NCI-H1436 treated with DMSO at 0.1 percent for 48 hours (cell line): ENCODE measurements around the gene HLF.
"Not testable (repeated sequence)": the region's sequence is repeated elsewhere in the genome, so short reads cannot be mapped to it uniquely, and the experiment has no call there.

ENCODE experiments used
- DNase-seq: peaks from one replicate; lab custom pipeline; 2025; lab: John Stamatoyannopoulos, UW

Gene HLF

DNA sequence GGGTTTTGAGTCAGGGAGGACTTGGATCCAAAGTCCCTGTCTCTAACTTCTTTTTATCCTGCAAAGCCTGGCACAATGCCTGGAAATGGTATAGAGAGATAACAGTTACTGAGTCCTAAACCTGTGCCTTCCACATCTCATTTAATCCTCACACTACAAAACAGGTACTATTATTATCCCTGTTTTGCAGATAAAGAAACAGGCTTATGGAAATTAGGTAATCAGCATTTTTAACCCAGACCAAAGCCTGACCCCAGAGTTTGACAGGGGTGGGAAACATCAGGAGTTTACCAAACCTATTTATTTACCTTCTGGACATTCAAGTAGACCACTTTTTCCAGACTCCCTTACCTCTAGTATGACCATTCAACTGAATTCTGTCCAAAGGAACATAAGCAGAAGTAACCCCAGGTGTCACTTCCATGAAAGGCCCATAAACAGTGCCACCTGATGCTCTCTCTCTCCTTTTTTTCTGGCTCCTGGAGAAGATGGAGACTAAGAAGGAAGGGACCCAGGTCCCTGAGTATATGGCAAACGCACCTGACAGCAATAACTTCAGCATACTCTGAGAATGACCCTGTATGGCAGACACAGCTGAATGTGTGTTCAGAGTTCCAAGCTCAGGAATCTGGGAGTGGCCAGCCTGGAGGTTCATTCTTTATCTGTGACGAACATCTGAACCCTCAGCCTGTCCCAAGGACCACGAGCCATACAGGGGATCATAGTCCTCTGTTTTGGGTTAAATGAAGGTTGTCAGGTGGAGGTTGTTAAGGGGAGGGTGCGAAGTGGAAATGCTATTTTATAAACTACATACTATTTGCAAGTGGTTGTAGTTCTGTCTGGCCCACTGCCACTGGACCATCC is 62.7 kb downstream of the HLF start:
- no peak for DNase-seq

DNA sequence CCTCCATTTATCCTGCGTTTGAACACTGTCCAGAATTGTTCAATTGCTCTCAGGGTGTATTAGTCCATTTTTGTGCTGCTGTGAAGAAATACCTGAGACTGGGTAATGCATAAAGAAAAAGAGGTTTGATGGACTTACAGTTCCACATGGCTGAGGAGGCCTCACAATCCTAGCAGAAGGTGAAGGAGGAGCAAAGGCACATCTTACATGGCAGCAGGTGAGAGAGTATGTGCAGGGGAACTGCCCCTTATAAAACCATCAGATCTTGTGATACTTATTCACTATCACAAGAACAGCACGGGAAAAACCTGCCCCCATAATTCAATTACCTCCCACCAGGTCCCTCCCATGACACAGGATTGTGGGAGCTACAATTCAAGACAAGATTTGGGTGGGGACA is 63.8 kb downstream of the HLF start:
- not testable (repeated sequence) for DNase-seq

DNA sequence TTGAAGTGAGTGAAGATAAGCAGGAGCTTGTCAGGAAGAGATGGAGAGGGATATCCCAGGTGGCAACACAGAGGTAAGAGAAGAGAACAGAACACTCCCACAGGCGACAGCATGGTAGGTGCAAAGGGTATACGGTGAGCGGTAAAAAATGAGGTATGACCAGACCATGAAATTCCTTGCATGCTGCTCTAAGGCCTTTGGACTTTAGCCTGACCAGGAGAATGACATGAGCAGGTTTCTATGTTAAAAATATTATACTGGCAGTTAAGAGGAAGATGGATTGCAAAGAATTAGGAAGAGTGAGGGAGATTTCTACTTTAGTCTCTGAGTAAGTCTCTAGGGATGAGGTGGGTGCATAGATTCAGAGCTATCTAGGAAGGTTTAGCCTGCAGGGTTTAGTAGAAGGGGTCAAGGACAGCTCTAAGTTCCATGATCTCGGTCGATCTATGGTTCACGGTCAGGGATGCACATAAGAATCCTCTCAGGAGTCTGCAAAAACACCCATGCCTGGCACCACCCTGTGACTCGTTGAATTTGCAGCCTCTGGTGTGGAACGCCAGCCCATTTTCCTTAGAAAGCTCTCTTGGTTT is 65.7 kb downstream of the HLF start:
- no peak for DNase-seq

DNA sequence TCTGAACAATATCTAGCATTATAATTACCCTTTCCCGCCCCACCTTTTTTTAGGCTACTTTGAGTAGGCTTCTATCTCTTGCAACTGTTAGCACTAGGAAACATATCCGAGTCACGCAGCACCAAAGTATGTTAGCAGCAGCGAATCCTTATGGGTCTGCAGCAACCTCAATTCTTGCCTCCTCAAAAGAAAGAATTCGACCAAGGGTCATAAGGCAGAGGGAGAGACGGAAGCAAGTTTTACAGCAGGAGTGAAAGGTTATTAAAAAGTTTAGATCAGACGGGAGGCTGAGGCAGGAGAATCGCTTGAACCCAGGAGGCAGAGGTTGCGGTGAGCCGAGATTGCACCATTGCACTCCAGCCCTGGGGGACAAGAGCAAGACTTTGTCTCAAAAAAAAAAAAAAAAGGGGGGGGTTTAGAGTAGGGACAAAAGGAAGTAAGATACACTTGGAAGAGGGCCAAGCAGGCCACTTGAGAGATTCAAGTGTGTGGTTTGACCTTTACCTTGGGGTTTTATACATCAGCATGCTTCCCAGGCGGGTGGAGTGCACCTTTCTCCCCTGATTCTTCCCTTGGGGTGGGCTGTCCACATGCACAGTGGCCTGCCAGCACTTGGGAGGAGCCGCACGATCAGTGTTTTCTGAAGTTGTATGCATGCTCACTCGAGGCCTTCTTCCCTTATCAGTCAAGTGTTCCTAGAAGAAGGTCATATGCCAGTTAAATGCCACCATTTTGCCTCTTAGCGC is 67.7 kb downstream of the HLF start:
- no peak for DNase-seq

DNA sequence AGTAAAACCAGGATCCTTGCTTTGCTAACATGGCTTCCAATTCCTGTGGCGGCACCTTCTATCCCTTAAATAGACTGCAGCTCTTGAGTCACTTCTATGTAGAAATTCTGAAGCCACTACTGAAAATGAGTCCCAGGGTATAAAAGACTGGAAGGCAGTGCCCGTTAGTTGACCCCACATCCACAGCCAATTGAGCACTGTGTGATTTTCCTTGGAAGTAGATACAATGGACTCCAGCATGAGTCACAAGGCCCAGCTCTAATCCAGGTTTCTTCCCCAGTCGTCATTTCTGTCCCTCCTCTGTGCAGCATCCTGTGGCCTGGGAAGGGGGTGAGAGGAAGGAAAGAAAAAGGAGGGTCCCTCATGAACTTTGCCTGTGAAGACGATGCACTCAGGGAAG is 69.5 kb downstream of the HLF start:
- no peak for DNase-seq

DNA sequence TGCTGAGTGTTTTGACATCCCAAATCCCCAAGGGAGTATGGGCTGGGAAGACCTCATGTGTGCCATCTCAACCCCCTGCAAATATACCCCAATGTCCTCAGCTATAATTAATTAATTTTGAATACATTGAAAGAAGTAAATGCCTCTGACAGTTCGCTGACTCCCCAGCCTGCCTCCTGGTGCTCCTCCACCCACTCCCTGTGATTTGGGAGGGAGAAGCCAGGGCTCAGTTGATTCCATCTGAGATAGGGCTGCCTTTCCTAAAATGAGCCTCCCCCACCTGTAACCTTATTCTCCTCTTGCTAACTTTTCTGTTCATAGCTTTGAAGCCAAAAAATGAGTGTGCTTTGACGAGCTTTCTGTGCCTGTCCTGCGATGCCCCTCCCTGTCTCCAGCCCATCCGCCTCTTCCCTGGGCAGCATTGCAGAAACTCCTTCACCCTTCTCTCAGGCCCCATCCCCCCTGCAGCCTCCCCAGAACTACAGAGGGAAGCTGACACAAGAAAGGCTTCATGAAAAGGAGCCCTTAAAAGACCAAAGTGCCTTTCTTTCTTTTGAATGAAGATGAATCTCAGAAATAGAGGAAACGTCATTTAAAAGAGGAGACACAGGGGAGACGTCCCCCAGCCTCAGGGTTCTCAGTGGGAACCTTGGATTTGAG is 70.3 kb downstream of the HLF start:
- no peak for DNase-seq

DNA sequence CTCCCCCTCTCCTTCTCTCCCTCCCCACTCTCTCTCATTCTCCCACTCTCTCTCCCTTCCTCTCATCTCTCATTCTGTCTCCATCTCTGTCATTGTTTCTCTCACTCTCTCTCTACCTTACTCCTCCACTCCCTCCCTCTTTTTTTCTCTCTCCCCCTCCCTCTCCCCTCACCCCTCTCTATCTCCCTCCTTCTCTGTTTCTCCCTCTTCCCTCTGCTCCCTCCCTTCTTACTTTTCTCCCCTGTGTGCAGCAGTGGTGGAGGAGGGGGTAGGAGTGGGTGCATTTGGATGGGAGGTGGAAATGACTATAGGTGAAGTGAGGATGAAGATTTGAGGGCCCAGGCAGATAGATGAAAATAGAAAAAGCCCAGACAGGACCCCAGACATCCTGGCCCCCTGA is 70.9 kb downstream of the HLF start:
- DNase-seq = no peak

DNA sequence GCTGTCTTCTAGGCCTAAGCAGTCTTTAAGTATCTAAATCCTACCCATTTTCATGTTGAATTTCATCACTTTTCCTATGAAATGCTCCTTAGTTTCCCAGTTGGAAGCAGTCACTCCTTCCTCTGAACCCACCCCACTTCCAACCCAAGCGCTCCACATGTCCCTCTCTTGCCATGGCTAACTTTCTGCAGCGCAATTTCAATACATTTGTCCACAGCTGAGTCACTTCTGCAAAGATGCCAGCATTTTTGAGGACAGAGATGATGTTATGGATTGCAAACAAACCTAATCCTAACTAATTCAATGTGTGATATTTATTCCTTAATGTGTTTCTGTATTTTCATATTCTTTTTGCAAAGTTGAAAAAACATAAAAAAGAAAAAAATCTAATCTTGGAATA is 71.7 kb downstream of the HLF start:
- DNase-seq = no peak

DNA sequence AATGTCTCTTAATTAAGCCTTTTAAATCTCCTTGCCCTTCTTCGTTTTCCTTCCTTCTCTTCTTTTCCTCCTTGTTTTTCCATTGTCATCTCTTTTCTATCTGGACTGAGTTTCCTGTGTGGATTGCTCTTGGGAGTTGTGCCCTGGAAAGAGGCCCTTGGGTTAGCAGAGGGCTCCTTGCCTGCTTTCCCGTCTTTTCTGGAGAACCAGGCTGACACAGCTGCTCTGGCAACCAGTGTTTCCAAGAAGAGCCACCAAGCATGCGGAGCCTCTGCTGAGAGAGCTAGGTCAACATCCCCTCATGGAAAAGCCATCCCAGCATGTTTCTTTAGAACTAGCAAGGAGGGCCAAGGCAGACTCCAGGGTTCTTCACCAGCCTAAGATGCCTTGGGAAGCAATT is 75.4 kb downstream of the HLF start:
- no peak for DNase-seq

DNA sequence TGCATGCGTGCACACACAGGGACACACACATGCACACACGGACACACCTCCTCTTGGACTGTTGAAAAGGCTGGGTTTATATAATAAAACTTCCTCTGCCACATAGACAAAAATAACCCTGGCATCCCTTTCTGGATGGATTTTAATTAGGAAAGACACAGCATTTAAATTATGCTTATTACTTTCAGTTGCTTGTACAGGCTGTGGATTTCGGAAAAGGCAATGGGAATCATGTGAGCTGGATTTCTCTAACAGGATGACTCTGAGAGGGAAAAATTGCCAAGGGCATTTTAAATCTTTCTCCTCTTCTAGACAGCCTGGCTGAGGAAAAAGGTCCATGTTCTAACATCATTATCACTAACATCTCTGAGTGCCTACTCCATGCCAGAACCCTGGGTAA is 75.9 kb downstream of the HLF start:
- DNase-seq = no peak

DNA sequence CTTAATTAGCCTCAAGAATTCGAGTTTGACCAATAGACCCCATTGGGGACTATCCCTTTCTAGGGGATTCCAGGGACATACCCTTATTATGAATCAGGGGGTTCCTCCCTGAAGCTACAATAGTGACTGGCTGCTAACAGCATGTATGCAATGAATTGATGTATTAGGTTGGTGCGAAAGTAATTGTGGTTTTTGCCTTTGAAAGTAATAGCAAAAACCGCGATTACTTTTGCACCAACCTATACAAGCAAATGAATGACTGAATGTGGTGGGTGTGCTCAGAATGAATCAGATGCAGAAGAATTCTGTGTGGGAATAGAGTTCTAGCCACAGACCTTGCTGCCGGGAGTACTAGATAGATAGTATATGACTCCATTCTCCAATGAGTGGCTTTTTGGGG is 76.7 kb downstream of the HLF start:
- no peak for DNase-seq

DNA sequence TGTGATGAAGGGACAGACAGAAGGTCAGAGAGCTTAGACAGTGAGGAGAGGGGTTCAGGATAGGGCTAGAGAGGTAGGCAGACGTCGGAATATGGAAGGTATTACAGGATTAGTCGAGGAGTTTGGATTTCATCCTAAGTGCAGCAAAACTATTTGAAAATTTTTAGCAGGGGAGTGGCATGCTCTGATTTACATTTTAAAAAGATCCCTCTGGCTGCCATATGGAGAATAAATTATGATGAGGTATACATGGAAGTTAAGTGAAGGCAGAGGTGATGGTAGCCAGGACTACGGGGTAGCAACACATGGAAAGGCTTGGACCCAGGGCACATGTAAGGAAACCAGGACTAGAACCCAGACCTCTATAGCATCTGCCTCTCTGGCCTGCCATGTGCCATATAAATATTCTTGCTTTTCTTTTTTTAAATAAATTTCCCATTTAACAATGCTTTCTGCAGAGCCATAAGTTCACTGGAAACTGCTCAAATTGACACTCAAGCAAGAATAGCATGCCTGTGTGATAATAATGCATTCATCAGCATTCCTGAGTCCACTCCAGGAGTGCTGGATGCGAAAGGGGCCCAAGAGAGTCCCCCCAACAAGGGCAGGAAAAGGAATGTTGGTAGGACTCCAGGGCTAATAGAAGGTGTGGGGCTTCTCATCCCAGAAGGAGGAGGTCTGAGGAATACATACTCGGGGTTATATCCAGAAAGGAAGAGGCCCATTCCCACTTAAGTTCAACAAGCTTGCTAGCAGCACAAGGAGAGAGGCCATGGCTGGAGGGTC is 78.2 kb downstream of the HLF start:
- no peak for DNase-seq

DNA sequence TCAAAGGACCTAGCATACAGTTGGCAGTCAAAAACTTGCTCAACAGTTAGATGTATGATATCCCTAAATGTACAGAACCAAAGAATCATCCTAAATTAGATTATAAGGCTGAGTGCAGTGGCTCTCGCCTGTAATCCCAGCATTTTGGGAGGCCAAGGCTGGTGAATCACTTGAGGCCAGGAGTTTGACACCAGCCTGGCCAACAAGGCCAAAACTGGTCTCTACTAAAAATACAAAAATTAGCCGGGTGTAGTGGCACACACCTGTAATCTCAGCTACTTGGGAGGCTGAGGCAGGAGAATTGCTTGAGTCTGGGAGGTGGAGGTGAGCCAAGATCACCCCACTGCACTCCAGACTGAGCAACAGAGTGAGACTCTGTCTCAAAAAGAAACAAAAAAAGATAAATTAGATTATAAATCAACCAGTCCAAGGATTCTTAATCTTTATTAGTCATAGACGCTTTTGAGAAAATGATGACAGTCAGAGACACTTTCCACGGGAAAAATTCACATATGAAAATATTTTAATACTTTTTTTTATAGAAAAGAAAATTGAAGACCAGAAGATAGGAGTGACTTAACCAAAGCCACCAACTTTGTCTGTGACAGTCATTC is 79.2 kb downstream of the HLF start:
- DNase-seq = no peak

DNA sequence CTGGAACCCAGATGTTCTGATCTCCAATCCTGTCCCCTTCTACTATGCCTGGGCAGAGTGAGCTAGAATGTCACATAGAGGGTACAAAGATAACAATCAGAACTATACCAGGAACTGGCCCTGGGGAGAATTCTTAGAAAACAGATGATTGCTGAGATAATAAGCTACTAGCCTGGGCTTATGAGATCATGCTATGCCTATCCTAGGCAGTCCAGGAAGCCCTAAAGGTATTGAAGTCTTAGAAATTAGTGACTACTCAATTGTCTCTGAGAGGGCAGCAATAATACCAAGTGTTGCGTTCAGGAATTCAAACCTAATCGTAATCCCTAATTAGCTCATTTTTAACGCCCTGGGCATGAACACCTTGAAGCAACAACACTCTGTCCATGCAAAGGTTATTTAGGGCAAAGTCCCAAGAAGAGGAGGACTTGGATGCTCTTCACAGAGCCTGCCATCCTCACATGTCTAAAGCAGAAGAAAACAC is 79.8 kb downstream of the HLF start:
- no peak for DNase-seq

DNA sequence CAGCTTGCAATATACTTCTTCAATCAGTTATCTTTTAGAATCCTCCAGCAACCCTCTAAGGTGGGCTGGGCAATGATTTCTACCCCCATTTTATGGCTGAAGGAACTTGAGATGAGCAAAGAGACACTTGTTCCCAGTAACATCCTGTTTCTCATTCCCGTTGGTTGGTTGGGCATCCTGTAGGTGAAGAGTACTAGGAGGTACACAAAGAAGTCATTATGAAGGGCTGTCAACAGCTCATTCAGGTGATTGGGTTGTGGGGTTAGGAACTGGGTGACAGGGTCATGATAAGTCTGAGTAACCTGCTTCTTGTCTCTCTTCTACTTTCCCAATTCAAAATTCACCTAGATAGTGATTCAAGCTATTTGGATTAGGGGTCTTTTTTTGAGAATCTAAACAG is 80.4 kb downstream of the HLF start:
- DNase-seq = no peak

DNA sequence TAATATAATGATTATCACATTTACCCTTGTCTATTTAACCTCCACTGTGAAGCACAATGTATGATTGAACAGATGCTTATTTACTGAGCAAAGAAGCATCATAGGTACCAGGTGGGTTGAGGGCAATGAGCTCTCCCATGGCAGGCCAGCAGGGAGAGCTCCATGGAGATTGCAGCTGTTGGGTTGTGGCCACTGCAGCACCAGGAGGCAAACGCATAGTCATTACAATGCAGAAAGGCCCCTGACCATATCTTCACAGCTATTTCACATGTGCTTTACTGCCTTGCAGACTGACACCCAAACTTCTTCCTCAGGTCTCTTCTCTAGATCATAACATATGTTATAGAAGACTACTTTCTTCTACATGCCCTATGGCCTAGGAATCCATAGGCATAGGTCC is 81.9 kb downstream of the HLF start:
- no peak for DNase-seq

DNA sequence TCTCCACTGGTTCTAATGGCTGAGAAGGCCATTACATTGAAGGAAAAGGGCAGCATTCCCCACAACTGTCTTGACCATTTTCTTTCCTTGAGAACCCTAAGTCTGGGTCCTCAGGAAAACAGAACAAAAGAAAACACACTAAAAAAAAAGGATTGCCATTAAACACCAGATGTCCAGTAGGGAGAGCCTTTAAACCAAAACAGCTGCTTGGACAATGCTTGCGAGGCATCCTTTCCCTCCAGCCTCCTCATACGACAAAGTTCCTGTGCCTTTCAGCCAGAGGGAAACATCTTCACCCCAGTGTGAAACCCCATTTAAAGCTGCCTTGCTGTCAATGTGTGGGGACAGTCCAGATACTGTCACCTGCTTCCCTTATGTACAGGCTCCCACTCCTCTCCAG is 82.6 kb downstream of the HLF start:
- no peak for DNase-seq

DNA sequence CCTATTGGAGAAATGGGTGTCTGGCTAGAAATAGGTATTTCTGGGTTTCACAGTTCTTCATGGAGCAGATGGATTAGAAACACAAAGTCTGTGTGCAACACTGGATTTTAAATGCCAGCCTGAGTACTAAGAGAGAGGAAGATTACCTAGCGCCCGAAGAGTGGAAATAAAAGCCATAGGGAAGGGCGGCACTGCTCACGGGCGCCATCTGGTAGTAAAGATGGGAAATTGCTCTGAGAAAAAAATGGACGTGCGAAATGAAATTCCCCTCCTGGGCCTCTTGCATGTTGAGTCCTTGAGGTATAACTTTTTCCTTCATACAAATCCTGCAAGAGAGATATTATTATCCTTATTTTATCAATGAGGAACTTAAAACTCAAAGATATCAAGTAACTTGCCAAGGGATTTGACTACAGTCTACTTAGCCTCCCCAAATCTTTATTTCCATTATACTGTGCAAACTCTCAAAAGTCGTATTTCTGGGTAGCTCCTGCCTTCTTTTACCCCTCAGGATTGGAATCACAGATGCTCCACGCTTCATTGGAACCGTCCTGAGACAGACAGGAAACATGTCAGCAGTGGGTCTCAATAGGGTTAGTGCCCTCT is 84.1 kb downstream of the HLF start:
- no peak for DNase-seq

DNA sequence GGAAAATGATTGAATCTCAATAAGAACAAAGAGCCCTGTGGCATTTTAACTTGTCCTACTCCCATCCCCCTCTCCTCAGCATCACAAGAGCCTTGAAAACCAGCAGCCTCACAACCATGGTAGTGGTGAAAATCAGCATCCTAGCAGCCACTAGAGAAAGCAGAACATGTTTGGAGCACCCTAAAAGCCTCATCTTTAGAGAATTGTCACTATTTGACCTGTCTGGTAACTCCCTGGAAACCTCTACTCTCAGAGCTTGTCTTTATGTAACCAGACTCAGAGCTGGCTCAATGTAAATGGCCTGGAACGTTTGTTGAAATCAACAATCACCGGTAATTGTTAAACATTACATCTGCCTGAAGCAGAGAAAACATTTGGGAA is 86.1 kb downstream of the HLF start:
- DNase-seq = no peak

DNA sequence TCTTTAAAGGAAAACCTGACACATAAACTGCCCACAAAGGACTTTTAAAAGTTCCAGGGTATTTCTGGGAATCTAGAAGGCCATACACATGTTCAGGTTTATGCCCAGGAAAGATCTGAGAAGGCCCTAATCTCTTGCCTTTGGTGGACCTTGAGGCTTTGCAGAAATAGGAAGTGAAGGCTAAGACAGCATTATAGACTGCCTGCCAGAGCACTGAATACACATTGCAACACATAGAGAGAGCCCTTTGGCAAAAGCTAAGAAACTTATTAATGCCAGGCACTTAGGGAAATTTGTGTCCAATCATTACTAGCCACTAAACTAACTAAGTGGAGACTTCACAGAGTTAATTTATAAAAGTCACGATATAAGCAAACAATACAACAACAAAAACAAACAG is 86.5 kb downstream of the HLF start:
- DNase-seq = no peak

DNA sequence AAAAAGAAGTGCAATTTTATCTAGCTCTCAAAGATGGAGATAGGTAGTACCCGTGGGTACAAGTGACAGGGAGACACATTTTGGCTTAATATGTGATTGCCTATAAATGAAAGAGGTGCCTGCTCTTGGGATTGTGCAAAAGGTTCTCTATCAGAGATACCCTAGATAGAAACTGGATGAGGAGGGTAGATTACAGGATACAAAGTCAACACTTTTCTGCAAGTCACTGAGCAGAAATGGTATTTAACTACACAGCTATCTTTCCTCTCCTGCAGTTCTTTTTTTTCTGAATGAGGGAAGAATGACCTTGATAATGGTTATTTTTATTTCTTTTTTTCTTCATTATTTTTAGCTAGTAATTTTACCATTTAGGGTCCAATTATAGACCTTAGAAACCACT is 89.2 kb downstream of the HLF start:
- no peak for DNase-seq
